Ovary (tissue), 3 donors: Measurements from ENCODE around the gene PANK4.

ENCODE experiments used
- EP300 ChIP-seq: sonication (generic); formaldehyde crosslinking; IDR thresholded peaks from one replicate; pipeline ENCODE4 v1.6.1; 2017; ENCODE audit warnings: antibody characterized with exemption
- POLR2A ChIP-seq: fragments of 450-650 bp; IDR thresholded peaks from one replicate; pipeline ENCODE4 v1.6.1; 2017; ENCODE audit warnings: antibody characterized with exemption, mild to moderate bottlenecking, moderate library complexity
- TF ChIP-seq, protein P1 (sequence below), 3 donors: fragments of 450-650 bp in 2 of 3; fragments of 200-600 bp in 1 of 3; IDR thresholded peaks; one replicate each; pipeline versions ENCODE4 v1.5.1 to v1.8.0; 2016 to 2022; ENCODE audit warnings: antibody characterized with exemption in 3 of 3, mild to moderate bottlenecking in 1 of 3
- donor health status: DM: no; HTN: no; CAD: no.

DNA sequence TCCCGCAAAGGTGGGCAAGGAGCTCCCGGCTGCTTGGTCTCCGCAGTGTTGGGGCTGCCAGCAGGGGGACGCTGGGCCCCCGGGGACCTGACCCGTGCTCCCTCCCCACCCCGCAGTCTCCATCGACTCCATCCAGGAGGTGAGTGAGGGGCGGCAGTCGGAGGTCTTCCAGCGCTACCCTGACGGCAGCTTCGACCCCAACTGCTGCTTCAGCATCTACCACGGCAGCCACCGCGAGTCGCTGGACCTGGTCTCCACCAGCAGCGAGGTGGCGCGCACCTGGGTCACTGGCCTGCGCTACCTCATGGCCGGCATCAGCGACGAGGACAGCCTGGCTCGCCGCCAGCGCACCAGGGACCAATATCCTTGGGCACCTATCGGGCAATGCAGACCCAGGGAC is 46.8 kb downstream of the PANK4 start:
- TF ChIP-seq, protein P1, sequence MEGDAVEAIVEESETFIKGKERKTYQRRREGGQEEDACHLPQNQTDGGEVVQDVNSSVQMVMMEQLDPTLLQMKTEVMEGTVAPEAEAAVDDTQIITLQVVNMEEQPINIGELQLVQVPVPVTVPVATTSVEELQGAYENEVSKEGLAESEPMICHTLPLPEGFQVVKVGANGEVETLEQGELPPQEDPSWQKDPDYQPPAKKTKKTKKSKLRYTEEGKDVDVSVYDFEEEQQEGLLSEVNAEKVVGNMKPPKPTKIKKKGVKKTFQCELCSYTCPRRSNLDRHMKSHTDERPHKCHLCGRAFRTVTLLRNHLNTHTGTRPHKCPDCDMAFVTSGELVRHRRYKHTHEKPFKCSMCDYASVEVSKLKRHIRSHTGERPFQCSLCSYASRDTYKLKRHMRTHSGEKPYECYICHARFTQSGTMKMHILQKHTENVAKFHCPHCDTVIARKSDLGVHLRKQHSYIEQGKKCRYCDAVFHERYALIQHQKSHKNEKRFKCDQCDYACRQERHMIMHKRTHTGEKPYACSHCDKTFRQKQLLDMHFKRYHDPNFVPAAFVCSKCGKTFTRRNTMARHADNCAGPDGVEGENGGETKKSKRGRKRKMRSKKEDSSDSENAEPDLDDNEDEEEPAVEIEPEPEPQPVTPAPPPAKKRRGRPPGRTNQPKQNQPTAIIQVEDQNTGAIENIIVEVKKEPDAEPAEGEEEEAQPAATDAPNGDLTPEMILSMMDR (IDR thresholded peaks at IDR 0.05): no peak
- TF ChIP-seq POLR2A: no peak
- TF ChIP-seq EP300: no peak
